ENCODE data around the gene ADISSP.

GRCh38 chr20:3743251-3743650, 24.3 kb downstream of the ADISSP start:
- TF ChIP-seq POLR2A (IDR thresholded peaks at IDR 0.05) (no peak), CTCF (IDR thresholded peaks at IDR 0.05) (no peak)

Data from thyroid gland (tissue), 4 donors.